GM19468 (cell line): Measurements from ENCODE around the gene SEMA3E.

Experiments used
- ATAC-seq: cut with Tn5 transposase; IDR thresholded peaks from one replicate; pipeline ENCODE4 v1.9.1; 2021; ENCODE audit warnings: mild to moderate bottlenecking, moderate library complexity, moderate number of reproducible peaks; ENCODE audit not compliant: unreplicated experiment; ENCODE audit errors: extremely low read depth

The SEMA3E gene

DNA sequence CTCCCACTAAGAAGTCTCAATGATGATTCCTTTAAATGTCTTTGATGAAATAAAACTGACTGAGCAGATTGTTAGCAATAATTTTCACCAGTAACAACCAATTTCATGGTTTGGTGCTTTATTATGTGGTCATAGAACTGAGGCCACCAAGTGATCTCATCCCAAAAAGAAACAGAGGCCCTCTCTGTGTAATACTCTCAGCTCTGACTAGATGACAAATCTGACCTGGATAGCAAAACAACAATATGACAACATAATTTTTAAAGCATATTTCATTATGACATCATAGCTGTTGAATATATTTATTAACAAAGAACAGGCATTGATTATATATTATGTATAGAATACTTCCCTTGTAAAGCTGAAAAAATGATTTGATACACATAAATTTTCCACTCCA lies 5.9 kb downstream of the SEMA3E start:
- ATAC-seq, result no peak

GRCh38 chr7:83640731-83641537 lies 8.0 kb downstream of the SEMA3E start:
- no peak for ATAC-seq

DNA sequence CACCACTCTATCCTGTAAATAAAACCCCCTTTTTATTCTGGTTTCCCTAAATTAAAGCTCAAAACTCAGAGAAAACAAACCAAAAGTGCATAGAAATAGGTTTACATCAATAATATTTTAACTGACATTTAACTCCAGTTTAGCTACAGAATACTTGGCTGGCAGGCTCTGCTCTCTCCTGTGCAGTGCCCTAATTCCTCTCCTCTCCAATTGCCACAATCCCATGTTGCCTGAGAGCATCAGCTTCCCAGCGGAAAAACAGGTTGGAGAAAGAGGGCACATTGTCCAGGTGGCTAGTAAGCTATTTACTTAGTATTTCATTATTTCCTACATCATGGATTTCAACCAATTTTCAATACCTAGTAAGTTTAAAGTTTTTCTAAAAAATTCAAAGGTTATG lies 8.7 kb downstream of the SEMA3E start:
- no peak for ATAC-seq

DNA sequence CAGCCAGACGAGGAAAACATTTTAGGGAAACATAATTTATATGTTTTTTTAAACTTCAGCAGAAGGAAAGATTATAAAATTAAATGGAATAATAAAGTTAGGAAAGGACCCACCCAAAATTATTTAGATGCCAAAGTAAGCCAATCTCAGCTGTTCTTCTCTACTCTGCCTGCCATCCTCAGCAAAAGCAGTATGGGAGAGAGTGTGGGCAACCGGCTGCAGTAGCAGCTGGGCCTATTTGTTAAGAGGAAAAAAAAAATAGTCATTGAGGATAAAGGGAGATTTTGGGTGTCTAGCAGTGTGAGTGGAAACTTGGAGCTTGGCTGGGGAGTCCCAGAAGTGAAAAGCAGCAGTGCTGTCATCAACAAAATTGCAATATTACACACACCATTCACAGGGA lies 15.4 kb downstream of the SEMA3E start:
- no peak for ATAC-seq

GRCh38 chr7:83629117-83629880 lies 19.6 kb downstream of the SEMA3E start:
- no peak for ATAC-seq

DNA sequence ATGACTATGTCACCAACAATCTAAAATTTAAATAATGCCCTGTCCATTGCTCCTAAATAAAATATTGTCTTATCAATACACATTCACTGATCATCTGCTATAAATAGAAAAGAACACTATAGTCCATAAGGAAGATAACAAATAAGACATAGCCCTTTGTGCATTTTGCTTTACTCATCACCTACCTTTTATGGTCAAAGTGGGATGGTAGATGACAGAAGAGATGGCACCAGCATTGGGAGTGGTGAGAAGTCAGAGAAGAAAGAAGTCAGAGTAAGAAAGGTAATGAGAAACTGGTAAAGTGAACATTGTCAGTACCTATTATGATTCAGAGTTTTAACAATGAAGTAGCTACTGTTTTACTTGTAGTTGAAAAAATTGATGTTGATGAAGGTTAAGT lies 31.1 kb downstream of the SEMA3E start:
- ATAC-seq, result no peak

- ATAC-seq, result no peak
Measured at GRCh38 chr7:83614112-83614511, 34.8 kb downstream of the SEMA3E start.

GRCh38 chr7:83613232-83613631 lies 35.7 kb downstream of the SEMA3E start:
- ATAC-seq, result no peak

DNA sequence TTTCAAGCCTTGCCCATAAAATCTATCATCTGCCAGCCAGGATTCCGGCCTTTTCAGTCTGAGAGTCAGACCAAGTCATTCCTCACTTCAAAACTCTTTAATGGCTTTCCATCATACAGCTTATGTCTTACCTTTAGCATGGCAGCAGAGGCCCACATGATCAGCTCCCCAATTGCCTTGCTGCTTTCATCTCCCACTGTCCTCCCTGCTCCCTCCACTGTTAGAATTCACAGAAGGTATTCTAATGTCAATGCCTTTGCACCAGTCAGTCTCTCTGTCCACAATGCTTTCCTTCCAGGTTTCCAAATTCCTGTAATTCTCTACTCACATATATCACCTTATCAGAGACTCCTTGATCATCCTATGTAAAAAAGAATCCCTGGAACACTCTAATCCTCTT lies 37.2 kb downstream of the SEMA3E start:
- no peak for ATAC-seq

- ATAC-seq, result no peak
Measured at GRCh38 chr7:83610649-83611304, 38.2 kb downstream of the SEMA3E start.

DNA sequence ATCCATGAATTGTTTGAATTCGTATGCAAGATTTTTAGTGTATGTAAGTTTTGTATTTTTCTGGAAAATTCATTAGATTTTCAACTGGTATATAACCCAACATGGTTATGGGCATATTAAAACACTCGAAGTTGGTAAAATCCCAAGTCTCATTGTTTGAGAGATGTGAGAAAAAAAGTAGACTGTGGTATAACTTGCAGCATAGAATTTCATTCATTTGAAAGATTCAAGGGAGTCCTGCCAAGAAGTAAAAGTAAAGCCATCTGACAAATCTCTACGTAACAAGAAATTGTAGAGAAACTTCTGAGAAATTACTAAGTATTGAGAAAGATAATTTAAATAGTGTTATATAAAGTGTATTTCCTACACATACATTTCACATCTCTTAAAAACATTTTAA lies 40.2 kb downstream of the SEMA3E start:
- no peak for ATAC-seq

GRCh38 chr7:83603649-83604048 lies 45.3 kb downstream of the SEMA3E start:
- no peak for ATAC-seq

DNA sequence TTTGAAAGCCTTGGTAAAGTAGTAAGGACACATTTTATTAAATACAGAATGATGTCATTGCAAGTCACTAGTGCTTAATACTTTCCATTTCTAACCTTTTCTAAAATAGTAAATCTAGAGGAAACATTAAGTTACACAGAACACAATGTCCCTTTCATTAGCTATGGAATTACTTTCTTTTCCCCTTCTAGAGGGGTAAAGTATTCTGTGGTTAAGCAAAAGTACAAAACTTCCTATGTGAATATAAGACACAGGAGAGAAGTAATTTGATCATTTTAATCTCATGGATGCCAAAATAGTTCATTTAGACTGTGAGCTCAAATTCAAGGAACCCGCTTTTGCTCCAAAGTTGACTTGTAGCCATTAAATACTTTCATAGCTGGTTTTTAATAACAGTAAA lies 49.8 kb downstream of the SEMA3E start:
- ATAC-seq, result no peak

- ATAC-seq, result no peak
Measured at GRCh38 chr7:83593921-83594475, 54.9 kb downstream of the SEMA3E start.

GRCh38 chr7:83588602-83589240 lies 60.2 kb downstream of the SEMA3E start:
- no peak for ATAC-seq

DNA sequence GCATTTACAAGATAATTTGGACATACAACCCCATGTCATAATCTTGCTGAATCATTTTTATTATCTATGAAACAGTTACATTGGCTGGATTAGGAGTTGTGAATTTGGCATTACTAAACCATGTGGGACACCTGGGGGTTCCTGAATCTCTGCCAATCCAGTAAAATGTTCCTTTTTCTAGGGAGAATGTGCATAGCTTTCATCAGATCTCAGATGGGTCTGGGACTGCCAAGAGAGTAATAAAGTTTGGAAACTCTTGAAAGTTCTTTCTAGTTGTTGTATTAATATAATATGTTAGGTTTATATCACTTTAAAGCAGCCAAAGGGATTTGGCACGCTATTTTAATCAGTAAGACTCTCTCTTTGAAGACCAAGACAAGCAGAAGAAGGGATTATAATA lies 62.7 kb downstream of the SEMA3E start:
- ATAC-seq, result no peak

DNA sequence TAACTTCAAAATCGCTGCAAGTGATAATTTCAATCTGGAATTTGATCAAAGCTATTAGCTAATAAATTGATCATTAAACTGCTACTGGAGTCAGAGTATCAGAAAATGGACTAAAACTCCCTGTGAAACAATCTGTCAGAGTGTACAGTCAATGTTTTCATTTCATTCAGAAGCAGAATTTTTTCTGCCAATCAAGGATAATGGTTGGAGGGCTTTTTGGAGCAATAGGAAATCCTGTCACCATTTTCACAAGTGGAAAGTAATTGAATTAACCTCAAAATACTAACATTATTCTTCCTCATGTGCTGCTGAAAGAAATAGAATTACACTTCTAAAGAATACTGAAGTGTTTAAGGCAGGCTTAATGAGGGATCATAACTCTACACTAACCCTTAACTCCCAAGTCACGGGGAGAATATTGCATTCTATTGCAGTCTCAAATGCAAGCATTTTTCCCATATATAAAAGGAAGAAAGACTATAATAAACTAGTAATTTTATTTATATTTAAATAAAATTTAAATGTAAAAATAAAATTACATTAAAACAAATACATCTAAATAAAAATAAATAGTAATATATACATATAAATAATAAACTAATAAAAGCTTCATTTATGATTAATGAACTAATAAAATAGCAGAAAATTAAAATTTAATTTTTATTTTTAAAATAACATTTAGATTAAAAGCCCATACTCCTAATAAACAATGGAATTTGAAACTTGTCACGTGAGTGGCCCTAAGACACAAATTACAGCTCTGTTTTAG lies 67.1 kb downstream of the SEMA3E start:
- no peak for ATAC-seq

- ATAC-seq, result no peak
Measured at GRCh38 chr7:83579740-83580139, 69.2 kb downstream of the SEMA3E start.

GRCh38 chr7:83575436-83575835 lies 73.5 kb downstream of the SEMA3E start:
- ATAC-seq, result no peak

DNA sequence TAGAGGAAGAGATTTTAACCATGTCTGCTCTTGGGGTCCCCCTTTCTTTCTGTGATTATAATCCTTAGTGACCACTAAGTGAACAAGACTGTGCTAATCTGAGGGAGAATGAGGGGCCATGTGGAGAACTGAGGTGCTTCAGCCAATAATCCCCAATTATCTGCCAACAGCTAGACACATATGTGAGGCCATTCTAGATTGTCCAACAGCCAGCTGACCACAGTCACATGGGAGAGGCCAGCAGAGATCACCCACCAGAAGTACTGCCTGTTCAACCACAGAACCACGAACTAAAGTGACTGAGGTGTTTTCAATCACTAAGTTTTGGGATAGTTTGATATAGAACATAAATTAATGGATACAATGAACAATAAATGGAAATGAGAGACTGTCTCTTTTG lies 74.3 kb downstream of the SEMA3E start:
- ATAC-seq, result no peak
